Neural progenitor cell (in vitro differentiated cells): ENCODE measurements around the gene C3orf20.

Experiments used
- EZH2 ChIP-seq: fragments of 200-600 bp; sonication (generic); IDR thresholded peaks from 2 replicates; pipeline ENCODE4 v1.6.1; 2017; ENCODE audit warnings: antibody characterized with exemption, mild to moderate bottlenecking, moderate library complexity
- TF ChIP-seq, protein P1 (sequence below): fragments of 200-600 bp; sonication (generic); IDR thresholded peaks from 2 replicates; pipeline ENCODE4 v1.5.1; 2017; ENCODE audit warnings: antibody characterized with exemption, mild to moderate bottlenecking

DNA sequence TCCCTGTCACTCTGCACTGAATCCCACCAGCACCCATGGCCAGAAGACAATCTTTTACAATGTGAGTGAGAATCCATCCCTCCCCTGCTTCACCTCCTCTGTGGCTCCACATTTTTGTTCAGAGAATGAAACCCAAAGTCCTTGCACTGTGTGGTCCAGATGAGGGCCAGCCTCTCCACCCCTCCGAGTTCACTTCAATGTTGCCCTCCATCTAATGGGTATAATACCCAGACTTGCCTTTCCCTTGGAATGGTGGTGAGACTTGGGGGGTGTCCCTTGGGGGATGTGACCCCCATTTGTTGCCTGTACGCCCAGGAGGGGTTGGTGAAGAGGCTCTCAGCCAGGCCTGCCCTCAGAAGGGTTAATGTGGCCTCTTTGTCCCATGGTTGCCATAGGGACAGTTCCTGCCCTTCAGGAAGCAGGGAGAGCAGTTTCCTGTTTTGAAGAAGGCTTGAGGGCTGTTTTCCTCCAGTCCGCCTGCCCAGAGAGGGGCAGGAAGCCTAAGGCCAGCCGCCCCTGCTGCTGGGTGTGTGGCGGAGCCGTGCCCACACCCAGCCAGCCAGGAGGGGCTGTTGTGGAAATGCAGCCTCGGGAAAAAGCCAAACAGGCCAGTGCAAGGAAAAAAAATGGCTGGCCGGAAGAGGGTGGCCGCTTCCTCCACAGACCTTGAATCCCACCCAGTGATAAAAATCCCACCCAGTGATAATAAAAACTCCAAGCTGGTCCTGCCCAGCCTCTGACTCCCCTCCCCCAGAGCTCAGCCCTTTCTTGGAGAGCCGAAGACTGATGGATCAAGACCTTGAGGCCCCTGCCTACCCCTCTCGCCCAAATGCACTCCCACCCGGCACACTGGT, 129.3 kb downstream of the C3orf20 start:
- TF ChIP-seq, protein P1, sequence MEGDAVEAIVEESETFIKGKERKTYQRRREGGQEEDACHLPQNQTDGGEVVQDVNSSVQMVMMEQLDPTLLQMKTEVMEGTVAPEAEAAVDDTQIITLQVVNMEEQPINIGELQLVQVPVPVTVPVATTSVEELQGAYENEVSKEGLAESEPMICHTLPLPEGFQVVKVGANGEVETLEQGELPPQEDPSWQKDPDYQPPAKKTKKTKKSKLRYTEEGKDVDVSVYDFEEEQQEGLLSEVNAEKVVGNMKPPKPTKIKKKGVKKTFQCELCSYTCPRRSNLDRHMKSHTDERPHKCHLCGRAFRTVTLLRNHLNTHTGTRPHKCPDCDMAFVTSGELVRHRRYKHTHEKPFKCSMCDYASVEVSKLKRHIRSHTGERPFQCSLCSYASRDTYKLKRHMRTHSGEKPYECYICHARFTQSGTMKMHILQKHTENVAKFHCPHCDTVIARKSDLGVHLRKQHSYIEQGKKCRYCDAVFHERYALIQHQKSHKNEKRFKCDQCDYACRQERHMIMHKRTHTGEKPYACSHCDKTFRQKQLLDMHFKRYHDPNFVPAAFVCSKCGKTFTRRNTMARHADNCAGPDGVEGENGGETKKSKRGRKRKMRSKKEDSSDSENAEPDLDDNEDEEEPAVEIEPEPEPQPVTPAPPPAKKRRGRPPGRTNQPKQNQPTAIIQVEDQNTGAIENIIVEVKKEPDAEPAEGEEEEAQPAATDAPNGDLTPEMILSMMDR: no peak
- no peak for TF ChIP-seq EZH2
